Measurements from ENCODE around the gene ADRA2A. TPM values are rescaled to one million over a fixed set of nuclear protein-coding genes. Genes with fewer than 3 reads are reported as not detected.

Gene ADRA2A
- total and polyA plus RNA-seq, 7 experiments from 2014 or later: 0.22 TPM; not detected in 6

- Histone ChIP-seq H3K9me3 (ENCODE audit: control insufficient read depth in 2 of 3, low read length in 3 of 3) (no peaks in the 10 kb centered on the region), H3K36me3 (ENCODE audit: control insufficient read depth in 2 of 3, insufficient read depth in 3 of 3, low read length in 3 of 3) (no peaks in the 10 kb centered on the region), H3K4me1 (ENCODE audit: control insufficient read depth in 2 of 2, insufficient read depth in 2 of 2, low read length in 2 of 2) (no peaks in the 10 kb centered on the region), H3K27me3 (ENCODE audit: control insufficient read depth in 2 of 2, insufficient read depth in 2 of 2, low read length in 2 of 2) (no peaks in the 10 kb centered on the region), H3K4me3 (ENCODE audit: low read length) (no peak overlapping the region), H3K27ac (ENCODE audit: low read depth, low read length) (no peak overlapping the region)
- ATAC-seq (no peak), DNase-seq (no peak)
- Mint-ChIP-seq H3K27ac (no peak overlapping the region), H3K9me3 (peaks cover 0 to 2% (median 0%) of the 10 kb centered on the region in 11 donors), H3K36me3 (peaks cover 0 to 3% (median 0%) of the 10 kb centered on the region in 5 donors), H3K4me3 (no peak overlapping the region), H3K4me1 (peaks cover 0 to 1% (median 0%) of the 10 kb centered on the region in 7 donors), H3K27me3 (peaks cover 19 to 26% (median 23%) of the 10 kb centered on the region in 5 donors)
- intact Hi-C loops (cut with micrococcal nuclease): no loop called here
- CTCF ChIA-PET: no interaction called here
- POLR2A ChIA-PET: interaction anchor here (0.6 kb wide), 1 partner anchor 18 kb away, joined by 3 read pairs; no protein-coding TSS in a partner anchor
Observed at GRCh38 chr10:111129363-111129762, 52.5 kb downstream of the ADRA2A start.

GRCh38 chr10:111130471-111130870, 53.6 kb downstream of the ADRA2A start:
- Histone ChIP-seq H3K36me3 (ENCODE audit: control insufficient read depth in 2 of 3, insufficient read depth in 3 of 3, low read length in 3 of 3) (no peaks in the 10 kb centered on the region), H3K27ac (ENCODE audit: low read depth, low read length) (no peak overlapping the region), H3K4me1 (ENCODE audit: control insufficient read depth in 2 of 2, insufficient read depth in 2 of 2, low read length in 2 of 2) (no peaks in the 10 kb centered on the region), H3K27me3 (ENCODE audit: control insufficient read depth in 2 of 2, insufficient read depth in 2 of 2, low read length in 2 of 2) (no peaks in the 10 kb centered on the region), H3K9me3 (ENCODE audit: control insufficient read depth in 2 of 3, low read length in 3 of 3) (no peaks in the 10 kb centered on the region), H3K4me3 (ENCODE audit: low read length) (no peak overlapping the region)
- peaks cover 20 to 33% (median 32%) of the 10 kb centered on the region in 5 donors for H3K27me3 Mint-ChIP-seq
- peaks cover 0 to 2% (median 0%) of the 10 kb centered on the region in 11 donors for H3K9me3 Mint-ChIP-seq
- ATAC-seq (no peak), DNase-seq (no peak)
- H3K36me3 Mint-ChIP-seq: no peaks in the 10 kb centered on the region
- intact Hi-C loops (cut with micrococcal nuclease): no loop called here
- H3K4me1 Mint-ChIP-seq: peaks cover 0 to 1% (median 0%) of the 10 kb centered on the region in 7 donors
- H3K27ac Mint-ChIP-seq: no peak overlapping the region
- POLR2A ChIA-PET: no interaction called here
- CTCF ChIA-PET: no interaction called here
- H3K4me3 Mint-ChIP-seq: no peak overlapping the region

Other genes with a start within 250 kb of the ADRA2A start
- gene PDCD4, start 205.1 kb upstream of the ADRA2A start, total RNA-seq: 100 to 1,000 TPM in 4 of 5 experiments, 10 to 100 TPM in 1; 93.7 to 283 (median 223) TPM
- 100 to 1,000 TPM; 253 to 295 TPM for gene PDCD4, start 205.1 kb upstream of the ADRA2A start, polyA plus RNA-seq
- gene BBIP1, start 157.8 kb upstream of the ADRA2A start, total RNA-seq: 10 to 100 TPM; 22.2 to 64.2 (median 44.6) TPM
- gene BBIP1, start 157.8 kb upstream of the ADRA2A start, polyA plus RNA-seq: 10 to 100 TPM; 31.5 to 32.5 TPM
- gene SHOC2, start 157.4 kb upstream of the ADRA2A start, total RNA-seq: 10 to 100 TPM; 48.2 to 71.7 (median 60.6) TPM
- gene SHOC2, start 157.4 kb upstream of the ADRA2A start, polyA plus RNA-seq: 10 to 100 TPM; 51.6 to 60.2 TPM